ENCODE results near the gene TMEM242.

GRCh38 chr6:157266274-157267101, 56.8 kb downstream of the TMEM242 start:
- TF ChIP-seq, protein P1, sequence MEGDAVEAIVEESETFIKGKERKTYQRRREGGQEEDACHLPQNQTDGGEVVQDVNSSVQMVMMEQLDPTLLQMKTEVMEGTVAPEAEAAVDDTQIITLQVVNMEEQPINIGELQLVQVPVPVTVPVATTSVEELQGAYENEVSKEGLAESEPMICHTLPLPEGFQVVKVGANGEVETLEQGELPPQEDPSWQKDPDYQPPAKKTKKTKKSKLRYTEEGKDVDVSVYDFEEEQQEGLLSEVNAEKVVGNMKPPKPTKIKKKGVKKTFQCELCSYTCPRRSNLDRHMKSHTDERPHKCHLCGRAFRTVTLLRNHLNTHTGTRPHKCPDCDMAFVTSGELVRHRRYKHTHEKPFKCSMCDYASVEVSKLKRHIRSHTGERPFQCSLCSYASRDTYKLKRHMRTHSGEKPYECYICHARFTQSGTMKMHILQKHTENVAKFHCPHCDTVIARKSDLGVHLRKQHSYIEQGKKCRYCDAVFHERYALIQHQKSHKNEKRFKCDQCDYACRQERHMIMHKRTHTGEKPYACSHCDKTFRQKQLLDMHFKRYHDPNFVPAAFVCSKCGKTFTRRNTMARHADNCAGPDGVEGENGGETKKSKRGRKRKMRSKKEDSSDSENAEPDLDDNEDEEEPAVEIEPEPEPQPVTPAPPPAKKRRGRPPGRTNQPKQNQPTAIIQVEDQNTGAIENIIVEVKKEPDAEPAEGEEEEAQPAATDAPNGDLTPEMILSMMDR (IDR thresholded peaks at IDR 0.05), result no peak
- TF ChIP-seq ZFX (IDR thresholded peaks at IDR 0.05; ENCODE audit: borderline replicate concordance), result no peak
